Measurements from ENCODE around the gene FRMD4A. TPM values are rescaled to one million over a fixed set of nuclear protein-coding genes. Genes with fewer than 3 reads are reported as not detected.

The FRMD4A gene
- total and polyA plus RNA-seq, 5 donors from 2014 or later, result 0.34 to 2.4 (median 0.54) TPM

DNA sequence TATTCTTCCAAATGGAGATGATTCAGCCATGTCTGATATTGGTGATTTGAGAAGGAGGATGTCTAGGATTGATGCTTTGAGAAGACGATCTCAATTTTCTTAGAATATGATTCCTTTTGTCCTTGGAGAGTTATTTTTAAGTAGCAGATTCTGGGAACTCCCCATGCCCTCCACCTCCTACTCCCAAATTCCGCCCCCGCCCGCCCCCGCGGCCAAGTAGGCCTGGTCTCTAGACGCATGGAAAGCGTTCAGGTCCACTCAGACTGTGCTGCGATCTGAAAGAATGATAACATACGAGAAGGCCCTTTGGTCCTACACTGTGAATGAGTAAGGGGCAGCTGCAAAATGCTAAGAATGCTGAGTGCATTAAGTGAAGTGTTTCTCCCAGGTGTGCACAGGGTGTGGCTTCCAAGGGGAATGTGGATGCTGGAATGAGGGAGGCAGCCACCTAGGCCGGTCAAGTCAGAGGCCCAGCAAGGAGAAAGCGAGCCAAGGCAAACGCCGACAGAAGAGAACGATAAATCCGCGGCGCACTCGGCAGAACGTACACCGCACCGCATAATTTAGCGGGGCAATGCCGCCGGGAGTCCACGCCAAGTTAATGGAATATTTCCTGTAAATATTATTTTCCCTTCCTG, 601.7 kb downstream of the FRMD4A start:
- Histone ChIP-seq H3K4me1 (ENCODE audit: control insufficient read depth, insufficient read depth, low read length, poor library complexity, severe bottlenecking) (no peaks in the 10 kb centered on the region), H3K9me3 (ENCODE audit: control insufficient read depth in 2 of 2, low read length in 2 of 2) (no peaks in the 10 kb centered on the region), H3K36me3 (ENCODE audit: control insufficient read depth, insufficient read depth, low read length) (no peaks in the 10 kb centered on the region), H3K27me3 (ENCODE audit: control insufficient read depth, insufficient read depth, low read length) (no peaks in the 10 kb centered on the region), H3K27ac (ENCODE audit: insufficient read depth, low read length, poor library complexity, severe bottlenecking) (no peak overlapping the region), H3K4me3 (ENCODE audit: low read depth, low read length) (no peak overlapping the region)
- ATAC-seq (ENCODE audit: low read depth in 2 of 2) (no peak), DNase-seq (no peak)
- no peaks in the 10 kb centered on the region for H3K27me3 Mint-ChIP-seq
- H3K27ac Mint-ChIP-seq, result no peak overlapping the region
- H3K36me3 Mint-ChIP-seq, result no peaks in the 10 kb centered on the region
- no peaks in the 10 kb centered on the region for H3K4me1 Mint-ChIP-seq
- no peak overlapping the region for H3K4me3 Mint-ChIP-seq
- H3K9me3 Mint-ChIP-seq, result no peaks in the 10 kb centered on the region

DNA sequence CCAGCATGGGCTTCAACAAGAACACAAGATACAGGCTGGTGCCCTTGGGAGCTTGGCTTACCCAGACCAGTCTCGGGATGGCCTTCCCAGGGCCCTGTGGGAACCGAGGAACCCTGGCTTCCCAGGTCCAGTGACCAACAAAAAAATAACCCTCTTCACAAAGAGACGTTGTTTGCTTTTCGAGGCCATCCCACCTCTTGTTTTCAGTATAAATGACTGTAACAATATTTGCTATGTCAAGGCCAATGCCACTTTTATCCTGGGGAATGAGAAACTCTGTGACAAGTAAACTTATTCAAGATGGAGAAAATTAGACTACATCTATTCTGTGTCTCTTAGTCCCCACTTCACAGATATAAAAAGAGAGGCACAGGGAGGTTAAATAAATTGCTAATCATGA, 605.1 kb downstream of the FRMD4A start:
- ATAC-seq (ENCODE audit: low read depth in 2 of 2) (no peak), DNase-seq (no peak)
- Histone ChIP-seq H3K27me3 (ENCODE audit: control insufficient read depth, insufficient read depth, low read length) (no peaks in the 10 kb centered on the region), H3K4me3 (ENCODE audit: low read depth, low read length) (no peak overlapping the region), H3K4me1 (ENCODE audit: control insufficient read depth, insufficient read depth, low read length, poor library complexity, severe bottlenecking) (no peaks in the 10 kb centered on the region), H3K36me3 (ENCODE audit: control insufficient read depth, insufficient read depth, low read length) (no peaks in the 10 kb centered on the region), H3K9me3 (ENCODE audit: control insufficient read depth in 2 of 2, low read length in 2 of 2) (peaks cover 0 to 3% of the 10 kb centered on the region in 2 experiments), H3K27ac (ENCODE audit: insufficient read depth, low read length, poor library complexity, severe bottlenecking) (no peak overlapping the region)
- Mint-ChIP-seq H3K36me3 (no peaks in the 10 kb centered on the region), H3K4me1 (no peaks in the 10 kb centered on the region), H3K4me3 (no peak overlapping the region), H3K27me3 (peaks cover under 1% of the 10 kb centered on the region), H3K27ac (no peak overlapping the region), H3K9me3 (peaks cover 0 to under 1% (median 0%) of the 10 kb centered on the region in 7 donors)

DNA sequence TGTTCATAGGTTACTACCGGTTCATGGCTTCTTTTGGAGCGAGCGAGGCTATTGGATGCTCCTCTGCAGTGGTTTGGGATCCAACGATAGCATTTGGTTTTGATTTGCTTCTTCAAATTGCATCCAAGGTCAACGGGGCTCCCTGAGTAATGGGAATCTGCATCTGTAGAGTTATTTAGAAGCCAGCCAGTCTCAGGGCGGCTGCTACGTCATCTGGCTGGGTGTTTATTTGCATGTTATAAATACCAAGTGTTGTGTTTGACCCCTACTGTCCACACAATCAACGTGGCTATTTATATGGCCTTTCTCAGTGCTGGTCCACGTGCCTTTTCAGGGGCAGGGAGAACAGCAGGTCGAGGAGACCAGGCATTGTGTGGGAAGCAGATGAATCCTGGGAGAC, 606.2 kb downstream of the FRMD4A start:
- Mint-ChIP-seq H3K27me3 (peaks cover 8% of the 10 kb centered on the region), H3K27ac (no peak overlapping the region)
- no peaks in the 10 kb centered on the region for H3K36me3 ChIP-seq (ENCODE audit: control insufficient read depth, insufficient read depth, low read length)

GRCh38 chr10:13722747-13723653, 607.7 kb downstream of the FRMD4A start:
- ATAC-seq (ENCODE audit: low read depth in 2 of 2) (no peak), DNase-seq (no peak)
- Mint-ChIP-seq H3K4me3 (no peak overlapping the region), H3K27me3 (peaks cover 8% of the 10 kb centered on the region), H3K27ac (no peak overlapping the region), H3K4me1 (peaks cover 0 to 9% (median 2%) of the 10 kb centered on the region in 4 donors), H3K36me3 (no peaks in the 10 kb centered on the region), H3K9me3 (peaks cover 0 to 5% (median 0%) of the 10 kb centered on the region in 7 donors)
- peaks cover 0 to 3% of the 10 kb centered on the region in 2 experiments for H3K9me3 ChIP-seq (ENCODE audit: control insufficient read depth in 2 of 2, low read length in 2 of 2)
- H3K27ac ChIP-seq (ENCODE audit: insufficient read depth, low read length, poor library complexity, severe bottlenecking), result no peak overlapping the region
- no peaks in the 10 kb centered on the region for H3K36me3 ChIP-seq (ENCODE audit: control insufficient read depth, insufficient read depth, low read length)
- no peak overlapping the region for H3K4me3 ChIP-seq (ENCODE audit: low read depth, low read length)
- H3K27me3 ChIP-seq (ENCODE audit: control insufficient read depth, insufficient read depth, low read length), result peaks cover 3% of the 10 kb centered on the region
- no peaks in the 10 kb centered on the region for H3K4me1 ChIP-seq (ENCODE audit: control insufficient read depth, insufficient read depth, low read length, poor library complexity, severe bottlenecking)

More for the DNA sequence above, 606.2 kb downstream of the FRMD4A start:
- H3K9me3 Mint-ChIP-seq, result peaks cover 0 to 5% (median 0%) of the 10 kb centered on the region in 7 donors
- no peaks in the 10 kb centered on the region for H3K4me1 Mint-ChIP-seq
- Histone ChIP-seq H3K9me3 (ENCODE audit: control insufficient read depth in 2 of 2, low read length in 2 of 2) (peaks cover 0 to 3% of the 10 kb centered on the region in 2 experiments), H3K4me1 (ENCODE audit: control insufficient read depth, insufficient read depth, low read length, poor library complexity, severe bottlenecking) (no peaks in the 10 kb centered on the region), H3K27ac (ENCODE audit: insufficient read depth, low read length, poor library complexity, severe bottlenecking) (no peak overlapping the region), H3K27me3 (ENCODE audit: control insufficient read depth, insufficient read depth, low read length) (peaks cover 3% of the 10 kb centered on the region), H3K4me3 (ENCODE audit: low read depth, low read length) (no peak overlapping the region)
- no peaks in the 10 kb centered on the region for H3K36me3 Mint-ChIP-seq
- no peak overlapping the region for H3K4me3 Mint-ChIP-seq
- ATAC-seq (ENCODE audit: low read depth in 2 of 2) (no peak), DNase-seq (no peak)

DNA sequence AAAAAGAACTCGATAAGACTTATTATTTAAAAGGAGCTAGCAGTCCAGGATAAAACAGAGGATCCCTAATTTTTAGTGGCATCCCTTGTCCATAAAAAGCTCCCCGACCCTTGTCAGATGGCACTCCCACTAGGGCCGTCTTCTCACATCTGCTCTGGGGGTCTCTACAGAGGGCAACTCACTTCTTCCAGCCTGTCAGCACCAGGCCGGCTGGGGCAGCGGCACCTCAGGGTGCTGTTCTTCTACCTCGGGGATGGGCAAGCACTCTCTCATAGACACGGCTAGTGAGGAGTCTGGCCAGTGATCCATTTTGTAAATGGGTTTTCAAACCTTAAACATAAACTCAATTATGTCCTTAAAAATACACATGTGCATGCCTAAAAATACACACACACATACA, 609.2 kb downstream of the FRMD4A start:
- Histone ChIP-seq H3K4me1 (ENCODE audit: control insufficient read depth, insufficient read depth, low read length, poor library complexity, severe bottlenecking) (no peaks in the 10 kb centered on the region), H3K4me3 (ENCODE audit: low read depth, low read length) (no peak overlapping the region), H3K9me3 (ENCODE audit: control insufficient read depth in 2 of 2, low read length in 2 of 2) (peaks cover 0 to 3% of the 10 kb centered on the region in 2 experiments), H3K27ac (ENCODE audit: insufficient read depth, low read length, poor library complexity, severe bottlenecking) (no peak overlapping the region), H3K36me3 (ENCODE audit: control insufficient read depth, insufficient read depth, low read length) (no peaks in the 10 kb centered on the region), H3K27me3 (ENCODE audit: control insufficient read depth, insufficient read depth, low read length) (peaks cover 3% of the 10 kb centered on the region)
- Mint-ChIP-seq H3K4me3 (no peak overlapping the region), H3K27ac (no peak overlapping the region), H3K9me3 (peaks cover 0 to 5% (median 0%) of the 10 kb centered on the region in 7 donors), H3K4me1 (peaks cover 0 to 13% (median 4%) of the 10 kb centered on the region in 4 donors), H3K27me3 (peaks cover 20% of the 10 kb centered on the region), H3K36me3 (no peaks in the 10 kb centered on the region)
- no peak for ATAC-seq (ENCODE audit: low read depth in 2 of 2)
- DNase-seq, result no peak

- Histone ChIP-seq H3K27ac (ENCODE audit: insufficient read depth, low read length, poor library complexity, severe bottlenecking) (no peak overlapping the region), H3K4me1 (ENCODE audit: control insufficient read depth, insufficient read depth, low read length, poor library complexity, severe bottlenecking) (no peaks in the 10 kb centered on the region), H3K4me3 (ENCODE audit: low read depth, low read length) (no peak overlapping the region), H3K9me3 (ENCODE audit: control insufficient read depth in 2 of 2, low read length in 2 of 2) (peaks cover 0 to 3% of the 10 kb centered on the region in 2 experiments), H3K36me3 (ENCODE audit: control insufficient read depth, insufficient read depth, low read length) (no peaks in the 10 kb centered on the region), H3K27me3 (ENCODE audit: control insufficient read depth, insufficient read depth, low read length) (peaks cover 3% of the 10 kb centered on the region)
- peaks cover 20% of the 10 kb centered on the region for H3K27me3 Mint-ChIP-seq
- peaks cover 0 to 5% (median 0%) of the 10 kb centered on the region in 7 donors for H3K9me3 Mint-ChIP-seq
- H3K4me3 Mint-ChIP-seq, result no peak overlapping the region
- no peaks in the 10 kb centered on the region for H3K36me3 Mint-ChIP-seq
- no peak for DNase-seq
- H3K4me1 Mint-ChIP-seq, result peaks cover 0 to 13% (median 4%) of the 10 kb centered on the region in 4 donors
- H3K27ac Mint-ChIP-seq, result no peak overlapping the region
- ATAC-seq (ENCODE audit: low read depth in 2 of 2), result no peak
Measured at GRCh38 chr10:13720699-13721098, 610.0 kb downstream of the FRMD4A start.

DNA sequence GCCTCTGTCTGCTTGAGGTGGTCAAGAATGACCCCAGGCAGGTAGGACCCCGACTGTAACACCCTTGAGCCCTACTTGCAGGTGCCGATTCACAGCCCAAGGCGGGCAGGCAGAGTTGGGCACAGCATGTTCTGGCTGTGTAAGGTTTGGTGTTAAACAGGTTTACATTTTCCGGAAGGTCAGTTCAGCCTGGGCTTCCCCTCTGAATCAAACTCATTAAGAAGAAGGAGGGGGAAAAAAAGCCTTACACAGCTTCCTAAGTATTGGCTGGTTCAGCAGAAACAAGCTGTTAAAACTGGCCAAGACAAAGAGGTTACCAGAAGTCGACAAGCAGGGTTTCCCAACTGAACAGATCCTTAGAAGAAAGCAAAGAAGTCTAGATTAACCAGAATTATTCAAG, 611.3 kb downstream of the FRMD4A start:
- Histone ChIP-seq H3K4me1 (ENCODE audit: control insufficient read depth, insufficient read depth, low read length, poor library complexity, severe bottlenecking) (no peaks in the 10 kb centered on the region), H3K4me3 (ENCODE audit: low read depth, low read length) (no peak overlapping the region), H3K9me3 (ENCODE audit: control insufficient read depth in 2 of 2, low read length in 2 of 2) (peaks cover 0 to 3% of the 10 kb centered on the region in 2 experiments), H3K27ac (ENCODE audit: insufficient read depth, low read length, poor library complexity, severe bottlenecking) (no peak overlapping the region), H3K27me3 (ENCODE audit: control insufficient read depth, insufficient read depth, low read length) (peaks cover 3% of the 10 kb centered on the region), H3K36me3 (ENCODE audit: control insufficient read depth, insufficient read depth, low read length) (no peaks in the 10 kb centered on the region)
- H3K36me3 Mint-ChIP-seq, result no peaks in the 10 kb centered on the region
- ATAC-seq (ENCODE audit: low read depth in 2 of 2), result no peak
- H3K4me1 Mint-ChIP-seq, result peaks cover 0 to 13% (median 4%) of the 10 kb centered on the region in 4 donors
- peaks cover 0 to 5% (median 0%) of the 10 kb centered on the region in 7 donors for H3K9me3 Mint-ChIP-seq
- DNase-seq, result no peak
- H3K27ac Mint-ChIP-seq, result no peak overlapping the region
- H3K4me3 Mint-ChIP-seq, result no peak overlapping the region
- H3K27me3 Mint-ChIP-seq, result peaks cover 20% of the 10 kb centered on the region
